Endothelial cell of umbilical vein (primary cell): ENCODE data around the gene PLD1. TPM values are rescaled to one million over a fixed set of nuclear protein-coding genes. Genes with fewer than 3 reads are reported as not detected.

ENCODE experiments used
- BruUV-seq: library from RNA; stranded (reverse); fragments of 400-500 nt; replicated peaks from 2 replicates; lab custom pipeline; 2021; lab: Mats Ljungman, UMichigan
- CTCF ChIA-PET: fragments of 300-600, 350-600 bp; sonication (Branson Sonifier 250); formaldehyde crosslinking; loops from one replicate; lab custom pipeline; 2021; ENCODE audit warnings: antibody characterized with exemption, inconsistent platforms; lab: Charles Lee
- POLR2A ChIA-PET: fragments of 300-600, 350-600 bp; sonication (Branson Sonifier 250); formaldehyde crosslinking; loops from one replicate; lab custom pipeline; 2021; ENCODE audit warnings: antibody characterized with exemption, inconsistent platforms; lab: Charles Lee
- DNase-seq: peaks from one replicate; pipeline ENCODE4 v3.0.0-alpha.2; 2011; ENCODE audit warnings: low read depth, low spot score
- FAIRE-seq: peaks from 2 replicates; lab custom pipeline; 2011; peaks lifted over from hg19 to GRCh38; lab: Jason Lieb, UNC
- H2AFZ ChIP-seq: 2 replicates; pipeline ENCODE4 v1.6.0; 2012; ENCODE audit warnings: low read depth, low read length, control low read depth, inconsistent platforms
- H3K27ac ChIP-seq: 2 replicates; pipeline ENCODE4 v1.5.1; 2011; ENCODE audit warnings: low read depth, mild to moderate bottlenecking, control low read depth, low read length, moderate library complexity; ENCODE audit not compliant: insufficient read depth
- H3K27me3 ChIP-seq, 2 experiments: 2 replicates each; pipeline versions ENCODE4 v1.6.0 to v1.6.1; 2011; ENCODE audit warnings: low read length in 2 of 2, mixed read lengths in 1 of 2; ENCODE audit not compliant: control insufficient read depth in 2 of 2, insufficient read depth in 2 of 2
- H3K36me3 ChIP-seq, 2 experiments: 2 replicates in 1 of 2; 3 replicates in 1 of 2; pipeline ENCODE4 v1.5.1; 2011; ENCODE audit warnings: low read length in 2 of 2, mild to moderate bottlenecking in 1 of 2, moderate library complexity in 1 of 2; ENCODE audit not compliant: control insufficient read depth in 2 of 2, insufficient read depth in 2 of 2; ENCODE audit errors: extremely low read depth in 1 of 2
- H3K4me1 ChIP-seq: 3 replicates; pipeline ENCODE4 v1.5.1; 2011; ENCODE audit warnings: mild to moderate bottlenecking, low read length; ENCODE audit not compliant: control insufficient read depth, insufficient read depth; ENCODE audit errors: extremely low read depth
- H3K4me2 ChIP-seq: 2 replicates; pipeline ENCODE4 v1.6.1; 2011; ENCODE audit warnings: low read length, control low read depth, mixed read lengths; ENCODE audit not compliant: insufficient read depth
- H3K4me3 ChIP-seq, 3 experiments: fragments of 200-600 bp in 1 of 3; sonication (generic), shearing (Covaris generic) in 1 of 3; replicated peaks in 1 of 3; 2 replicates each; pipeline ENCODE4 v1.5.1; 2011 to 2016; ENCODE audit warnings: control low read depth in 3 of 3, low read length in 3 of 3, mild to moderate bottlenecking in 2 of 3, inconsistent platforms in 1 of 3, low read depth in 1 of 3, moderate library complexity in 1 of 3; ENCODE audit not compliant: insufficient read depth in 1 of 3
- H3K79me2 ChIP-seq: 2 replicates; pipeline ENCODE4 v1.6.0; 2012; ENCODE audit warnings: low read length, inconsistent platforms; ENCODE audit not compliant: control insufficient read depth, insufficient read depth
- H3K9ac ChIP-seq: replicated peaks from 2 replicates; pipeline ENCODE3; 2011; ENCODE audit warnings: low read length, control low read depth; ENCODE audit not compliant: insufficient read depth; ENCODE audit errors: extremely low read depth
- H3K9me1 ChIP-seq: replicated peaks from 3 replicates; pipeline ENCODE4 v1.6.0; 2011; ENCODE audit warnings: mild to moderate bottlenecking, low read length; ENCODE audit not compliant: control insufficient read depth, insufficient read depth; ENCODE audit errors: extremely low read depth
- H3K9me3 ChIP-seq: replicated peaks from 2 replicates; pipeline ENCODE4 v1.5.1; 2012; ENCODE audit warnings: low read length, inconsistent platforms; ENCODE audit not compliant: control insufficient read depth, insufficient read depth
- H4K20me1 ChIP-seq: replicated peaks from 2 replicates; pipeline ENCODE3; 2011; ENCODE audit warnings: mild to moderate bottlenecking, low read length; ENCODE audit not compliant: control insufficient read depth, insufficient read depth; ENCODE audit errors: extremely low read depth
- EZH2 ChIP-seq: IDR thresholded peaks from 2 replicates; pipeline ENCODE4 v1.6.1; 2012; ENCODE audit warnings: borderline replicate concordance, low read depth, mild to moderate bottlenecking, moderate library complexity, low read length, inconsistent platforms; ENCODE audit not compliant: severe bottlenecking
- FOS ChIP-seq: IDR thresholded peaks from 2 replicates; pipeline ENCODE4 v1.6.1; 2011; ENCODE audit warnings: mild to moderate bottlenecking, low read length, moderate library complexity, borderline replicate concordance; ENCODE audit not compliant: insufficient read depth
- JUN ChIP-seq: IDR thresholded peaks from 2 replicates; pipeline ENCODE4 v1.6.1; 2011; ENCODE audit warnings: borderline replicate concordance, low read depth; ENCODE audit not compliant: insufficient read length, insufficient read depth
- MAX ChIP-seq: IDR thresholded peaks from 2 replicates; pipeline ENCODE4 v1.6.1; 2011; ENCODE audit not compliant: insufficient read depth, insufficient read length
- MYC ChIP-seq: IDR thresholded peaks from one replicate; pipeline ENCODE4 v1.6.1; 2011; ENCODE audit warnings: mild to moderate bottlenecking, low read depth, low read length
- POLR2A ChIP-seq: IDR thresholded peaks from 2 replicates; pipeline ENCODE4 v1.6.1; 2012; ENCODE audit warnings: low read depth, mild to moderate bottlenecking, control low read depth, low read length
- POLR2AphosphoS5 ChIP-seq: IDR thresholded peaks from 2 replicates; pipeline ENCODE4 v1.6.1; 2012; ENCODE audit warnings: low read depth, mild to moderate bottlenecking, control low read depth, low read length, moderate library complexity; ENCODE audit not compliant: insufficient read depth
- dilution Hi-C: fragments of 300-500 bp; cut with MboI; formaldehyde crosslinking; loops from one replicate; pipeline ENCODE4 v1.15.0; 2019; ENCODE audit warnings: low sequenced_read_pairs; ENCODE audit not compliant: extremely low pct_ligation_motif_present
- intact Hi-C: fragments of 100-400 bp; cut with micrococcal nuclease; formaldehyde crosslinking; loops from one replicate; pipeline ENCODE4 v1.10.0; 2022
- polyA plus RNA-seq, 4 experiments: library from polyadenylated mRNA; depleted of rRNA in 3 of 4; stranded (reverse) in 3 of 4; unstranded in 1 of 4; fragments of >200 nt; gene quantifications; 2 replicates each; pipeline versions ENCODE4 v1.2.1 to v1.2.3, GENCODE V29; 2011 to 2012; ENCODE audit warnings: missing spikeins in 1 of 4
- total RNA-seq: library from RNA; stranded (reverse); gene quantifications from 2 replicates; pipeline ENCODE4 v1.2.3, GENCODE V29; 2021

The PLD1 gene
- total and polyA plus RNA-seq, 2 donors (not counting 3 experiments of a cell fraction or from before 2014, with no cell fraction given) = 42.0 to 108 TPM

- Histone ChIP-seq H3K27ac (no peak overlapping the region), H3K4me2 (peak overlapping the region; percentile 71), H3K79me2 (peaks cover 3% of the 10 kb centered on the region), H2AFZ (no peak overlapping the region), H3K36me3 (no peaks in the 10 kb centered on the region), H3K27me3 (no peaks in the 10 kb centered on the region), H3K9me1 (no peaks in the 10 kb centered on the region), H3K4me3 (no peak overlapping the region), H3K9ac (no peak overlapping the region), H4K20me1 (peaks cover 3% of the 10 kb centered on the region), H3K4me1 (peaks cover 19% of the 10 kb centered on the region), H3K9me3 (no peaks in the 10 kb centered on the region)
- FAIRE-seq (no peak), DNase-seq (no peak)
- dilution Hi-C loops = no loop called here
- no peak for TF ChIP-seq MYC
- no peak for TF ChIP-seq FOS
- no peak for TF ChIP-seq POLR2AphosphoS5
- TF ChIP-seq JUN = no peak
- TF ChIP-seq POLR2A = no peak
- no peak for TF ChIP-seq EZH2
- TF ChIP-seq MAX = no peak
- BruUV-seq = no TSS peak
- intact Hi-C loops = no loop called here
- ChIA-PET POLR2A (no interaction called here), CTCF (interaction anchor here (0.7 to 3.8 kb wide), 7 partner anchors 10 to 144 kb away, joined by 3 to 40 read pairs (median 3); no protein-coding TSS in a partner anchor)
Observed at GRCh38 chr3:171758109-171758508, 52.2 kb downstream of the PLD1 start.

DNA sequence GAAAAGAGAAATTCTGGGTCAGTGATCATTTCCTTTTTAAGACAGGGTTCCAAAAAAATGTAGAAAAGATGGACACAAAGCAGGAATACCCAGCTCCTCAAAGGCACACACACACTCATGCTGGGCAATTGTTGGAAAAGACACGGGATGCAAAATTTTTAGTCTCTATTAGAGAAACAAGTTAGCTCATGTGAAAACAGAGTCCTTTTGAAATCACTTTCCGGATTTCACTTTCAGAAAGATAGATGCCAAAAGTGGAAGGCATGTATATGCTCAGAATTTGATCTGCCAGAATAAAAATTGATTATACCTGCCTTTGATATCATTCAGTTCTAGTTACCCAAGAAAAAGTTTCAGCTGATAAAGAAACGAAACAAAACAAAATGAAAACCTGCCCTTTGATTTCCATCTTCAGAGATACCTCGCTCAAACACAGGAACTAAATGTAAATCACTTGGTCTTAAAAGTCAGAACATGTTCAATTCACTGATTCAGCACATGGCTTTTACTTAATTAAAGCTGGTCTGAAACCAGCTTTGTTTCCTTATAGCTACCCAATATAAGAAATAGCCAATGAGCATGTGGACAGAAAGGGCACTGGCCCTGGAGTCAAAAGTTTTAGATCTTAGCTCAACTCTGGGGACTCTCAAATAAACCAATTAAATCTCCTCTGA is 52.8 kb downstream of the PLD1 start:
- peaks cover 3% of the 10 kb centered on the region for H3K79me2 ChIP-seq
- DNase-seq (peak; percentile 58), FAIRE-seq (peak; percentile 35)
- H3K4me3 ChIP-seq = peak overlapping the region in 1 of 3 experiments; percentile 40
- H3K4me1 ChIP-seq = peaks cover 19% of the 10 kb centered on the region
- ChIA-PET CTCF (interaction anchor here (0.9 to 3.8 kb wide), 7 partner anchors 9 to 143 kb away, joined by 3 to 40 read pairs (median 3); no protein-coding TSS in a partner anchor), POLR2A (no interaction called here)
- no peaks in the 10 kb centered on the region for H3K36me3 ChIP-seq
- H4K20me1 ChIP-seq = peaks cover 3% of the 10 kb centered on the region
- no peak for TF ChIP-seq POLR2A
- no TSS peak for BruUV-seq
- no peaks in the 10 kb centered on the region for H3K9me1 ChIP-seq
- dilution Hi-C loops = no loop called here
- peak overlapping the region; percentile 12 for H3K9ac ChIP-seq
- H3K9me3 ChIP-seq = no peaks in the 10 kb centered on the region
- intact Hi-C loops = no loop called here
- H3K27ac ChIP-seq = peak overlapping the region; percentile 24
- no peak overlapping the region for H2AFZ ChIP-seq
- peak overlapping the region; percentile 71 for H3K4me2 ChIP-seq
- no peaks in the 10 kb centered on the region for H3K27me3 ChIP-seq
